PC-3 (cell line): ENCODE data around the gene DOCK1. TPM values are rescaled to one million over a fixed set of nuclear protein-coding genes. Genes with fewer than 3 reads are reported as not detected.

ENCODE experiments used
- ATAC-seq: fragments of 200-7000 bp; cut with Tn5 transposase; 2 replicates; pipeline ENCODE4 v1.9.1; 2020; ENCODE audit warnings: mild to moderate bottlenecking, moderate library complexity
- BruUV-seq: library from RNA; stranded (reverse); fragments of 400-500 nt; replicated peaks from 2 replicates; lab custom pipeline; 2021; lab: Mats Ljungman, UMichigan
- CTCF ChIA-PET: fragments of 300-600 bp; sonication (Branson Sonifier 250); formaldehyde crosslinking; loops from one replicate; lab custom pipeline; 2022; ENCODE audit warnings: antibody characterized with exemption; lab: Charles Lee
- POLR2A ChIA-PET: fragments of 300-600 bp; sonication (Branson Sonifier 250); formaldehyde crosslinking; loops from one replicate; lab custom pipeline; 2022; ENCODE audit warnings: antibody characterized with exemption; ENCODE audit not compliant: unreplicated experiment; lab: Charles Lee
- DNase-seq: peaks from one replicate; pipeline ENCODE4 v3.0.0-alpha.2; 2015
- H2AFZ ChIP-seq: fragments of 300-600 bp; sonication (generic); 2 replicates; pipeline ENCODE4 v1.6.0; 2016; ENCODE audit warnings: antibody characterized with exemption, low read length
- H3F3A ChIP-seq: fragments of 300-600 bp; sonication (generic); one replicate; pipeline ENCODE4 v1.6.0; 2017; ENCODE audit warnings: antibody characterized with exemption, low read length, control low read depth, mild to moderate bottlenecking; ENCODE audit not compliant: unreplicated experiment
- H3K27ac ChIP-seq: fragments of 300-600 bp; sonication (generic); 2 replicates; pipeline ENCODE4 v1.5.1; 2016; ENCODE audit warnings: mild to moderate bottlenecking, low read length
- H3K27me3 ChIP-seq: fragments of 300-600 bp; sonication (generic); 2 replicates; pipeline ENCODE4 v1.6.1; 2016; ENCODE audit warnings: low read length, mixed read lengths
- H3K36me3 ChIP-seq: fragments of 300-600 bp; sonication (generic); 2 replicates; pipeline ENCODE4 v1.6.1; 2016; ENCODE audit warnings: low read depth, mixed run types, low read length, mixed read lengths
- H3K4me1 ChIP-seq: fragments of 300-600 bp; sonication (generic); 2 replicates; pipeline ENCODE4 v1.5.1; 2016; ENCODE audit warnings: low read length; ENCODE audit not compliant: insufficient read depth
- H3K4me2 ChIP-seq: fragments of 300-600 bp; sonication (generic); 2 replicates; pipeline ENCODE4 v1.6.0; 2016; ENCODE audit warnings: low read length
- H3K4me3 ChIP-seq: fragments of 300-600 bp; sonication (generic); 2 replicates; pipeline ENCODE4 v1.5.1; 2016; ENCODE audit warnings: mild to moderate bottlenecking, low read length, mixed read lengths
- H3K79me2 ChIP-seq: fragments of 300-600 bp; sonication (generic); 2 replicates; pipeline ENCODE4 v1.6.1; 2017; ENCODE audit warnings: low read length, mixed read lengths
- H3K9ac ChIP-seq: fragments of 300-600 bp; sonication (generic); 2 replicates; pipeline ENCODE4 v1.6.0; 2016; ENCODE audit warnings: mild to moderate bottlenecking, low read length
- H3K9me2 ChIP-seq: fragments of 300-600 bp; sonication (generic); replicated peaks from 2 replicates; pipeline ENCODE4 v1.6.1; 2016; ENCODE audit warnings: mixed run types, low read length, mixed read lengths
- H3K9me3 ChIP-seq: fragments of 300-600 bp; sonication (generic); 2 replicates; pipeline ENCODE4 v1.6.1; 2016; ENCODE audit warnings: low read length, mixed read lengths
- H4K20me1 ChIP-seq: fragments of 300-600 bp; sonication (generic); 2 replicates; pipeline ENCODE4 v1.6.1; 2016; ENCODE audit warnings: low read length, mixed read lengths
- EZH2 ChIP-seq: fragments of 300-600 bp; sonication (generic); IDR thresholded peaks from one replicate; pipeline ENCODE4 v1.6.1; 2017; ENCODE audit warnings: antibody characterized with exemption, mild to moderate bottlenecking, low read length; ENCODE audit not compliant: unreplicated experiment
- EZH2phosphoT487 ChIP-seq: fragments of 300-600 bp; sonication (generic); IDR thresholded peaks from 2 replicates; pipeline ENCODE4 v1.6.1; 2018; ENCODE audit warnings: mild to moderate bottlenecking, antibody characterized with exemption, low read length, borderline replicate concordance
- intact Hi-C: fragments of 100-400 bp; cut with micrococcal nuclease; formaldehyde crosslinking; loops from 2 replicates; pipeline ENCODE4 v1.9.0; 2023
- total RNA-seq: library from RNA; depleted of rRNA; stranded (reverse); fragments of >200 nt; gene quantifications from 2 replicates; pipeline ENCODE4 v1.2.3, GENCODE V29; 2014
- TF ChIP-seq, protein P1 (sequence below): fragments of 300-600 bp; sonication (generic); conservative IDR thresholded peaks from 2 replicates; pipeline ENCODE4 v1.5.1; 2017; ENCODE audit warnings: antibody characterized with exemption, low read depth, mild to moderate bottlenecking, low read length

Gene DOCK1
- total RNA-seq, 1 experiment from 2014 or later, result 34.3 TPM

DNA sequence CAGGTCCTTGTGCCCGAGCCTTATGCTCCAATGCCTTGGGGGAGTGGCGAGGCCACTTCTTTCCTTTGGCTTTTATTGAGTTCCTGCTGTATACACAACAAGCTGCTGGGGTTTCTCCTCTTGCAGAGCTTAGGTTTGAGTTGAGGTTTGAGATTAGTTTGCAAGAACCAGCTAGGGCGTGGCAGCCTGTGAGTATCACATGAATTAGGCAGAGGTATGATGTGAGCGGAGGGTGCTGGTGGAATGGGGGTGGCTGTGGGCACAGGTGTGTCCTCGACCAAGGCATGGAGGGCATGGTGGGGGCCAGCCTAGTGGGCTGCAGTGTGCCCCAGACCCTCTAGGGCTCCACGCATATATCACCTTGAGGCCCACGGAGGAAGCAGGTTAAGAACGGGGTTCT, 123.3 kb downstream of the DOCK1 start:
- Histone ChIP-seq H3K79me2 (no peaks in the 10 kb centered on the region), H3K9me2 (no peaks in the 10 kb centered on the region), H4K20me1 (no peaks in the 10 kb centered on the region), H3K9ac (no peak overlapping the region), H3K4me3 (no peak overlapping the region), H3K27me3 (no peaks in the 10 kb centered on the region), H2AFZ (no peak overlapping the region), H3K9me3 (no peaks in the 10 kb centered on the region), H3F3A (no peaks in the 10 kb centered on the region), H3K4me1 (no peaks in the 10 kb centered on the region), H3K36me3 (peaks cover 7% of the 10 kb centered on the region; the same call in 1 of the 2 replicates), H3K4me2 (no peak overlapping the region), H3K27ac (no peak overlapping the region)
- no peak for TF ChIP-seq EZH2
- no peak for TF ChIP-seq EZH2phosphoT487
- TF ChIP-seq, protein P1, sequence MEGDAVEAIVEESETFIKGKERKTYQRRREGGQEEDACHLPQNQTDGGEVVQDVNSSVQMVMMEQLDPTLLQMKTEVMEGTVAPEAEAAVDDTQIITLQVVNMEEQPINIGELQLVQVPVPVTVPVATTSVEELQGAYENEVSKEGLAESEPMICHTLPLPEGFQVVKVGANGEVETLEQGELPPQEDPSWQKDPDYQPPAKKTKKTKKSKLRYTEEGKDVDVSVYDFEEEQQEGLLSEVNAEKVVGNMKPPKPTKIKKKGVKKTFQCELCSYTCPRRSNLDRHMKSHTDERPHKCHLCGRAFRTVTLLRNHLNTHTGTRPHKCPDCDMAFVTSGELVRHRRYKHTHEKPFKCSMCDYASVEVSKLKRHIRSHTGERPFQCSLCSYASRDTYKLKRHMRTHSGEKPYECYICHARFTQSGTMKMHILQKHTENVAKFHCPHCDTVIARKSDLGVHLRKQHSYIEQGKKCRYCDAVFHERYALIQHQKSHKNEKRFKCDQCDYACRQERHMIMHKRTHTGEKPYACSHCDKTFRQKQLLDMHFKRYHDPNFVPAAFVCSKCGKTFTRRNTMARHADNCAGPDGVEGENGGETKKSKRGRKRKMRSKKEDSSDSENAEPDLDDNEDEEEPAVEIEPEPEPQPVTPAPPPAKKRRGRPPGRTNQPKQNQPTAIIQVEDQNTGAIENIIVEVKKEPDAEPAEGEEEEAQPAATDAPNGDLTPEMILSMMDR, result no peak
- BruUV-seq, result no TSS peak
- no peak for DNase-seq
- ChIA-PET POLR2A (no interaction called here), CTCF (no interaction called here)
- no peak for ATAC-seq
- intact Hi-C loops, result no loop called here

DNA sequence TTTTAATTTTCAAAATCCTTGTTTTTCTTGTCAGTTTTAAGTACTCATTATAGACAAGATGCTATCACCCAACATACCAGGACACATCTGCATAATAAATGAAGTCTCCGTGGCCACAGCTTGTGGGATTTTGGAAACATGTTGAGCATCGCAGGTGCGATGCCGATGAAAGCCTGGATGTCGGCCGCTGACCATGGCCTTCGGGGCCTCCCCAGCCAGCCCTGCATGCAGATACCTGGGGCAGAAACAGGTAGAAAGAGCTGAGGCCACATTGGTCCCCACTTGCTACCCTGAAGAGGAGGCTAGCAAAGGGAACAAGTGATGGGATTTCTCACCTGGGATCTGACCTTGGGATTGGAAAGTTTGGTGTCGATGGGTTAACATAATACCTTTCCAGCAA, 123.8 kb downstream of the DOCK1 start:
- ChIA-PET POLR2A (no interaction called here), CTCF (no interaction called here)
- Histone ChIP-seq H3K36me3 (peaks cover 7% of the 10 kb centered on the region; the same call in 1 of the 2 replicates), H3K27me3 (no peaks in the 10 kb centered on the region), H3K9ac (no peak overlapping the region), H3K9me2 (no peaks in the 10 kb centered on the region), H3K4me1 (no peaks in the 10 kb centered on the region), H3K27ac (no peak overlapping the region), H3K4me3 (no peak overlapping the region), H3K79me2 (no peaks in the 10 kb centered on the region), H3K9me3 (no peaks in the 10 kb centered on the region), H2AFZ (no peak overlapping the region), H4K20me1 (no peaks in the 10 kb centered on the region), H3F3A (no peaks in the 10 kb centered on the region), H3K4me2 (no peak overlapping the region)
- intact Hi-C loops, result no loop called here
- ATAC-seq (no peak), DNase-seq (no peak)
- TF ChIP-seq, protein P1, result no peak
- TF ChIP-seq EZH2phosphoT487 (no peak), EZH2 (no peak)
- BruUV-seq, result no TSS peak

DNA sequence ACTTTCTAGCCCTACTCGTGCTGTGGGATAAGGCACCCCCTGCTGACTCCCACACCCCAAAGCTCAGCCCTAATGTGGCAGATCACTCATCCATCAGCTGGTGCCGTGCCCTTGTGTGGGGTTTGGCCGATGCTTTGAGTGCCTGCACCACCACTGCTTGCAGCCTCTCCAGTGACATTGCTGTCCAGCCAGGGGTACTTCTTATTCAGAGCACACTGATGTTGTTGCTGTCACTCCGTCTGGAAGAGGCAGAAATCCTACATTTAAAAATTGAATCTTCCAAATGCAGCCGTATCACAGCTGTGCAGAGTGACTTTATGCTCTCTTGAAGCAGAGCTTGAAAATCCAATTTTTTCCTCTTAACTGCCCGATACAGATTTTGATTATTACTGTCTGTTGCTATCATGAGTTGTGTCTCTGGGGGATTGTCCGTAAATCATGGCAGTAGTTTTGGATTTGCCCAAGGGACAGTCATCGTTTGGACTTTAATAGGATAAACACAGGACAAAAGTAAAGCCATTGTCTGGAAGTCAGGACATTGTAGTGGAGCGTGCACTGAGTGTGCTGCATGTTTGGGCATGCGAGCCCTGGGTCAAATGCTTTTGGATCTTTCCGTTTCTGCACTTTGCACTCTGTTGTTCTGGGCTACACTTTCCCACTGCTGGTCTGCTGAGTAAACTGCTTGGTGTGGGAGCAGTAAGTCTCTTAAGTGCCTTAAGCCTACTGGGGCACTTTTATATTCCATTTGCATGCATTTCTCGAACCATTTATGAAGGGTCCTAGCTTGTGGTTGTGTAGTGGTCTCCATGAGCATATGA, 128.2 kb downstream of the DOCK1 start:
- H3K9ac ChIP-seq, result no peak overlapping the region
- POLR2A ChIA-PET, result no interaction called here
- no peaks in the 10 kb centered on the region for H3K9me2 ChIP-seq
- TF ChIP-seq, protein P1, result no peak
- TF ChIP-seq EZH2, result no peak
- TF ChIP-seq EZH2phosphoT487, result no peak
- no peak overlapping the region for H3K4me3 ChIP-seq
- CTCF ChIA-PET, result no interaction called here
- intact Hi-C loops, result no loop called here
- peaks cover 8% of the 10 kb centered on the region; the same call in 1 of the 2 replicates for H3K36me3 ChIP-seq
- no peak for DNase-seq
- H3K4me2 ChIP-seq, result no peak overlapping the region
- BruUV-seq, result no TSS peak
- no peak overlapping the region for H2AFZ ChIP-seq
- H3K9me3 ChIP-seq, result no peaks in the 10 kb centered on the region
- no peak overlapping the region for H3K27ac ChIP-seq
- H3K27me3 ChIP-seq, result no peaks in the 10 kb centered on the region
- H3K4me1 ChIP-seq, result no peaks in the 10 kb centered on the region
- ATAC-seq, result no peak
- H3K79me2 ChIP-seq, result no peaks in the 10 kb centered on the region
- no peaks in the 10 kb centered on the region for H4K20me1 ChIP-seq
- no peaks in the 10 kb centered on the region for H3F3A ChIP-seq
